GM21528 (cell line): ENCODE data around the gene EIF3F.

Experiments used
- ATAC-seq: cut with Tn5 transposase; IDR thresholded peaks from one replicate; pipeline ENCODE4 v1.9.1; 2021; ENCODE audit warnings: mild to moderate bottlenecking, moderate library complexity; ENCODE audit not compliant: unreplicated experiment, low FRiP score

EIF3F gene

DNA sequence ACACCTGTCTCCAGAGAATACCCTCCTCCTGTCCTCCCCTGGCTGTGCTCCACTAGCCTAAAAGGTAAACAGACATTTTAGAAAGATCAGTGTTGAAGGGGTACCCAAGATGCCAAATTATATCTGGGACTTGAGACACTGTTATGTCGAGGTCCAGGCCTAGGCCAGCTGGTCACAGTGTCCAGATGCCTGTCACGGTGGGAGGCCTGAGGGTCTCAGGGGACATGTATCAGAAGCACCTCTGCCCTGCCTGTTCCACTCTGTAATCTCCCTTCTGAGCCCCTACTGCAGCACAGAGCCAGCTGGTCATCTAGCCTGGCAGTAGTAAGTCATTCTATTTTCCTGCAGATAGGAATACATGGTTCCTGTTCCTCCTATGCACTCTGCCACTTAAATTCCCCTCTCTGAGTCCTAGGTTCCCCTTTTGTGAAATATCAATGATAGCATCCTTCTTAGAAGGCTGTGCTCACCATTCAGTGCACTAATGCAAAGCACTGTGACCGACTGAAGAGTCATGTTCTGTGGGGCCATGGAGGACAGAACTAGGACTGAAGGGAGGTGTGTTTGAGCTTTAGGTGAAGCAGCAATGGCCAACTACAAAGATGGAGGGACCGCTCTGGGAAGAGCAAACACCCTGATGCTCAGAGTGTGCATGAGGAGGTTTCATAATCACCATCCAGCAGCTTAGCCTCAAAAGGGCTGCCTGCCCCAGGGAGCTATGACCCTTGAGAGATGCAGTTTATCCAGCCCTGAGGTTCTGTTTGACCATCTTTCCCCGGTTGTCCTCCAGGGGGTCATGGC, 49.1 kb downstream of the EIF3F start:
- ATAC-seq, result no peak

DNA sequence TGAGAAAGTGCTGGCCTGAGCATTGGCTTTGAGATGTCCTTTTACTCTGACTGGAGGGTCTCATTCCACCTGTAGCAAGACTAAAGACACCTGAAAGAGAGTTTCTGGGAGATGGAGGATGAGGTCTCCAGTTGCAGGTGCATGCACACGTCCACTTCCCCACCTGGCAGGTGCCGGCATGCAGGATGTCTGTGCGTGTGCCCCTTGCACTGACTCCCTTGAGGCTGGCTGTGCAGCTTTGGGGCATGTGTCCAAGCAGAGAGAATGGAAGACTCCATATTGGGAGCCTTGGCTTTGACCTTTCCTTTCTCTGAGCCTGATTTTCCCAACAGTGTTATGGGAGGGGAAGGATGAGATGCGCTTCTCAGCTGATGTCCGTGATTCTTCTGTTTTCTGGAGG, 49.8 kb downstream of the EIF3F start:
- ATAC-seq, result no peak

DNA sequence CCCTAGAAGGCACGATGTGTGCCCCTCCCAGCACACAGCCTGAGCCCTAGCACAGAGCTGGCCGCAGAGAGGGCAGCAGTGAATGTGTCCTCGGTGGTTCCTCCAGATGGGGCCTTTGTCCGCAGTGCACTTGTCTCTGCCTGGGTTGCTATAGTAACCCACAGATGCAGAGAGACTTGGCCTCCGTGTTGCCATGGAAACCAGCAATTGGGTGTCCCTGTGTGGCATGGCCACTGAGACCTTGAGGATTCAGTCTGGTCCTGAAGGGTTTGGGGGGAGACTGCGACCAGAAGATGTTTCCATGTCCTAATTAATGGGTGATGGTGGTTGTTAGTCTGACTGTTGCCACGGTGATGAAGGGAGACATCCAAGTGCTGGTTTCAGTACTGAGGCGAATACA, 51.3 kb downstream of the EIF3F start:
- no peak for ATAC-seq

DNA sequence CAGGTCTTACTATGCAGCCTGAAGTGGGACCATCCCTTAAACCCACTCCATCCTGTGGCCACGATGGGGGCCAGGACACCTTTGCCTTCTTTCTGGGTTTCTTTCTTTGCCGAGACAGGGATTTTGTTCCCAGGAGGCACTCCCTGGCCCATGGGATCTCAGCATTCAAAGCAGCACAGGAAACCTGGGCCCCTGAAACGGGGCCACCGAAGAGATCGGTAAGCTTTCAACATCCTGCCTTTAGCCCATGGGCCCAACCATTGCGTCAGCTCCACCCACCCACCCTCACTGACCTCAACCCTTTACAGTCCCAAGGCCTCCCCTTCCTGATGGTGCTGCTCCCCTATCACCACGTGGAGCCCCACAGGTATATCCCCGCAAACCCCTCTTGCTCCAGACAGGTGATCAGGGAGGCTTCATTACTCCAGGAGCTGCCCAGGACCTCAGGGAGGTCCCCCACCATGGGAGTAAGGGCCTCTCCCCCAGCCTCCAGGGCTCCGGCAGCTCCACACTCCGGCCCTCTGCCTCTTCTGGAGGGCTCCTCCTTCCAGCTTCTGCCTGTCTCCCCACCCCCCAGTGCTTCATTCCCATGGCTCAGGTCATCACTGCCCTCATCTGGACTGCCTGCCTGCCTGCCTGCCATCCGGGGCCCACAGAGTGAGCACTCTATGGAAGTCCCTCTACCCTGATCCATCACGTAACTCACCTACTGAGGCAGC, 51.8 kb downstream of the EIF3F start:
- no peak for ATAC-seq

DNA sequence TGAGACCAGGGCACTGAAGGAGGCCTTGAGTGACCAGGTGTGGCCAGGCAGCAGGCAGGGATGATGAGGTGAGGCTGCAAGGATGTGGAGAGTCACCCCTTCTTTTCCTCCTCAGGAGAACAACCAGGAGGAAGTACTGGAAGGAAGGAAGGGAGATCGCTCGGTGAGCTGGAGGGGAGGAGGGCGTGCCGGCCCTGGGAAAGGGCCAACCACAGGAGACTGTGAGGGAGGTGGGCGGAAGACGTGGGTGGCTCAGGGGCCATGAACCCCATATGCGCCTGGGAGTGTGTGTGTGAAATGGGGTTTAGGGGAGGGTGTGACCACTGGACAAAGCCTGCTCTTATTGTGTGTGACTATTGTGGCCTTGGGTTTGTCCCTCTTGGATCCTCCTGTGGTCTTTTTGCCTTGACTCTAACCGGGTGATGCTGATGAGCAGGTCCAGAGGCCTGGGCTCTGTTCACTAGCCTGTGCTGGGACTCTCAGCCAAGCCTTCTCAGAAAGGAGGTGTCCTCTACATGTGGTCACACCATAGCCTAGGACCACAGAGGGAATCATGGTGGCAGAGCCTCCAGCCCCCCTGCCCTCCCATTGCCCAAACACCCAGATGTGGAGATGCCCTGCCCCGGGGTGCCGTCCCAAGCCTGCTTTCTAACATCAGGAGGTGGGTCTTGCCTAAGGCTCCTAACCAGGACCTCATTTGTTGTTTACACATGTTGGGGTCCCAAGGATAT, 52.6 kb downstream of the EIF3F start:
- no peak for ATAC-seq

DNA sequence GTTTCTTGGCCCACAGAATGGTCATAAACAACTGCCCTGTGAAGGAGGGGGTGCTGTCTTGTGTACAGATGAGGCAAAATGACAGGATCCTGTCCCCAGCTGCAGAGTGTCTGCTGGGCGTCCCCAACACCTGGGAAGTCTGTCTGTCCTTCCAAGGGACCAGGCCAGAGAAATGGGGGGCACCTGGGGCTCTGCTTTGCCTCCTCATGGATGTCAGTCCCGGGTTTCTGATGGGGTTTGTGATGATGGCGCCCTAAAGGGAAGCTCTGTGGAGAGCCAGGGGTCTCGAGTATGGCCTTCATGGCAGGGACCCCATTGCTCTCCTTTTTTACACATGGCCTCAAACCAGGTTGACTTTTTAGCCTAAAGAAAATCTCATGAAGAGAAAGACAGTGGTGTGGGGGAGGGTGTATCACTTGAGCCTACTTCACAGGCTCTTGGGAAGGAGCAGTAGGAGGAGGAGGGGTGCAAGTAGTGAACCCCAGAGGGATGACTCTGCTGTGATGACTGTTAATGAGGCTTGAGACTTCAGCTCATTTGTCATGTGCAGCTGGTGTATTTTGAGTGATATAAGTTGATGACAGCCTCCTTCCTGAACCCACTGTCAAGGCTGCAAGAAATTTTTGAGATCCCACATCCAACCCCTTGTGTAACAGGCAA, 53.3 kb downstream of the EIF3F start:
- no peak for ATAC-seq

DNA sequence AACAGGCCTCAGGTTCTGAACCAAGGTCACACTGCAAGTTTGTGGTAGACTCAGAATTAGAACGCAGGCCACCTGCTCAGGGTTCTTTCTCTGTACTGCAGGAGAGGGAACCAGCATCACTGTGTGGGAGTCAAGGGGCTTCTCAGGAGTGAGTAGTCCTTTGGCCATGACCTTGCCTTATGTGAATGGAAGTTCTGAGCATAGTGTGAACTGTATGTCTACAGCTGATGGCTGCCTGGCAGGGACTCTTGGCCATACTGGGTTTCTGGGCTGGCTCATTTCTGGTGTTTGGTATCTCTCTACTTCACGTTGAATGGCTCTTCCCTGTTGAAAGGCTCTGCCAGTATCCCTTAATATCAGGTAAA, 53.8 kb downstream of the EIF3F start:
- ATAC-seq, result no peak

DNA sequence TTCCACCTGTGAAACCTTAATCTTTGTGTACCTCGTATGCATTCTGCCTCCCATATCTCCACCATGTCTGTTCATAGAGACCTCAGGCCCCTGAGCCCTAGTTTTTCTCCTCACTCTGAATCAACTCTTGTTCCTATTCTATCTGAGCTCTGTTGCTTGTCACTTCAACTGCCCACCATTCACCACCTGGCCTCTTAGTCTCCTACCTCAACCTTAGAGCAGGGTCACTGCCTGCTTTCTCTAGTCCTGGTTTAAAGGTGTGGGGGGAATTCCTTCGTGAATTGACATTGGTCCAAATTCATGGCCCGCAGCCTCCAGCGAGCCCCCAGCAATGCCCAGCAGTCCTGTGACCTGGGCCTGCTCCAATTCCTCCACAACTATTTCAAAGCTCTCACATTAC, 54.4 kb downstream of the EIF3F start:
- no peak for ATAC-seq

DNA sequence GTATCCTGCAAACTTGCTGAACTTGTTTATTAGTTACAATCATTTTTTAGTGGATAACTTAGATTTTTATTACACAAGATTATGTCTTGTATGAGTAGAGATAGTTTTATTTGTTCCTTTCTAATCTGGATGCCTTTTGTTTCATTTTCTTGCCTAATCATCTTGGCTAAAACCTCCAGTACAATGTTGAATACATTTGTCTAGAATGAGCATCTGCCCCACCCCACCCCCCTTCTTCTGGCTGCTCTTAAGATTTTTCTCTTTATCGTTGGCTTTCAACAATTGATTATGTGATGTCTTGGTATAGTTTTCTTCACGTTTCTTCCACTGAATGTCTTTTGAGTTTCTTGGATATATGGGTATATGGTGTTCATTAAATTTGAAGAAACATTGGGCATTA, 56.6 kb downstream of the EIF3F start:
- ATAC-seq, result no peak

DNA sequence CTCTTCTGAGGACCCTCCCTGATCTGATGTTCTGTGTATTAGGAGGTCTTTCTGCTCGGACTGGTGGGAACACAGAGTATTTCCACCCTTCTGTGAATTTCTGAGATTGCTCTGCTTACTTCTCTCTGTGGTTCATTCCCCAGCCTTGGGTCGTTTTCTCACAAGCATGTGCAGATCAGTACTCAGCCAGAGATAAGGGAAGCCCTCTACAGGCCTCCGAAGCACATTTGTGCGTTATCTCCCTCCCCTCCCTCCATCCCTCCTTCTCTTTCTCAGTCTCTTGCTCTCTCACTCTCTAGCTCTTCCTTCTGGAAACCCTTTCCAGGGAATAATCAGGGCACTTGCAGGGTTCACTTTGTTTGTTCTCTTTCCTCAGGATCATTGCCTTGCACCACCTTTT, 58.7 kb downstream of the EIF3F start:
- no peak for ATAC-seq

DNA sequence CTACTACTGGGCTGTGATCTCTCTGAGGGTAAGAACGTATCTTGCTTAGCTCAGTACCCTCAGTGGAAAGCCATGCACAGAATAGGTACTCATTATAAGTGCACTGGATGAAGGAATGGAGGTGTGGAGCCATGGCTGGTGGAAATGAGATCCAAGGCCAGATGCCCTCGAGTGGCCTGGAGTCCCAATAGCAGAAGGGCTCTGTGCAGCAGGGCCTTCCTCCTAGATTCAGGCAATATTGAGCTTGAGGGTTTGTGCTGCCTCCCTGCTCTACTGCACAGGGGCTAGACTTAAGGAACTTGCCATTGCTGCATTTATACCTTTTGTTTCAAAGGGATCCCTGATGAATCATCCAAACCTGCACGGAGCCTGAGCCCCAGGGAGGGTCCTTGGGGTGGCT, 60.2 kb downstream of the EIF3F start:
- ATAC-seq, result no peak

DNA sequence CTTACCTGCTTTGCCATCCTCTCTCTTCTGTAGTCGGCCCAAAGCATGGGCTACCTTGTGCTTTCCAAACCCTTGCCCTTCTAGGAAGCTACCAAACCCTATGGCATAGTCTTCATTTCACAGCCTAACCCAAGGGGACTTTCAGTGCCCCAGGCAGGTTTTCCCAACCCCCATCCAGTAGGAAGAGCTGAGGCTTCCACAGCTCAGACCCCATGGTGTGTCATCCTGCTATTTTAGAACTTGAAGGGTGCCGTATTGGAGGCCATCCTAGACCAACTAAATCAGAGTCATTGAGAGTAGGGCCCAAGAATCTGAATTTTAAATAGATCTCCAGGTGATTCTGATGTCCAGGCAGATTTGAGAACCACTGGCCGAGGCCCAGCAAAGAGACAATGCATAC, 61.9 kb downstream of the EIF3F start:
- ATAC-seq, result no peak
